Fibroblast of skin of right quadriceps (primary cell): Measurements from ENCODE around the gene TNPO2.

Source experiments
- DNase-seq: peaks from one replicate; pipeline ENCODE4 v3.0.0-alpha.2; 2013

The TNPO2 gene

DNA sequence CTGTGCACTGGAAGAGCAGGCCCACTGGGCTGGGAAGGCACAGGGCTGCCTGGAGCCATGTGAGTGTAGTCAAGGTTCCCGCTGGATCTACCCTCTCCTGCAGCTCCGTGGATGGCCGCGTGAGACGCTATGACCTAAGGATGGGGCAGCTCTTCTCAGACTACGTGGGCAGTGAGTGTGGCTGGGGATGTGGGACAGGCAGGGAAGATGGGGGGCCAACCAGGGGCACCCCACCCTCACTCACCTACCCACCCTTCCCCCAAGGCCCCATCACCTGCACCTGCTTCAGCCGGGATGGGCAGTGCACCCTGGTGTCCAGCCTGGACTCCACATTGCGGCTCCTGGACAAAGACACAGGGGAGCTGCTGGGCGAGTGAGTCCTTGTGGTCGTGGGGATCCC, 51.0 kb downstream of the TNPO2 start:
- DNase-seq = no peak

GRCh38 chr19:12670159-12670928, 53.4 kb downstream of the TNPO2 start:
- no peak for DNase-seq

GRCh38 chr19:12669270-12670158, 54.2 kb downstream of the TNPO2 start:
- DNase-seq = peak; percentile 81

GRCh38 chr19:12668932-12669269, 54.8 kb downstream of the TNPO2 start:
- DNase-seq = peak; percentile 33

DNA sequence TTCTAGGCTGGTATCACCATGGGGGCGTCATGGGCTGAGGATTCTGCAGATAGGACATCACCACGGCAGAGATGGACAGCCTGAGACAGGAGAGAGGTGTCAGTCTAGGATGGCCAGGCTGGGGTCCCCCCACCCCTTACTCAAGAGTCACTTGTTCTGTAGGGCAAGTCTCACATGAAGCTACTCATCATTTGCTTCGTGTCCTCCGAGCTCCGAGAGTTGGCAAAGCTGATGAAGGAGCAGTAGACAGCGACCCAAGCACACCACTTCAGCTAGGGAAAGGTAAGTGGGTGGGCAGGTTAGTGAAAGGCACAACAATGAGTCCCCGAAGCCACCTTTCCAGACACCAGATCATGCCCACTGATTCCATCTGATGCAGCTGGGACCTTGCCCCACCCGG, 55.4 kb downstream of the TNPO2 start:
- DNase-seq = no peak

- DNase-seq = no peak
Measured at GRCh38 chr19:12667731-12668302, 55.9 kb downstream of the TNPO2 start.

- DNase-seq = peak; percentile 62
Measured at GRCh38 chr19:12666265-12667048, 57.3 kb downstream of the TNPO2 start, which contains the start of the genes MAN2B1 and WDR83. TSS of gene MAN2B1 (minus strand) at chr19:12666742. CDS start at chr19:12666701, 41 bp downstream. TSS of gene WDR83 (plus strand) at chr19:12666807. CDS start at chr19:12669791, 2,984 bp downstream.

DNA sequence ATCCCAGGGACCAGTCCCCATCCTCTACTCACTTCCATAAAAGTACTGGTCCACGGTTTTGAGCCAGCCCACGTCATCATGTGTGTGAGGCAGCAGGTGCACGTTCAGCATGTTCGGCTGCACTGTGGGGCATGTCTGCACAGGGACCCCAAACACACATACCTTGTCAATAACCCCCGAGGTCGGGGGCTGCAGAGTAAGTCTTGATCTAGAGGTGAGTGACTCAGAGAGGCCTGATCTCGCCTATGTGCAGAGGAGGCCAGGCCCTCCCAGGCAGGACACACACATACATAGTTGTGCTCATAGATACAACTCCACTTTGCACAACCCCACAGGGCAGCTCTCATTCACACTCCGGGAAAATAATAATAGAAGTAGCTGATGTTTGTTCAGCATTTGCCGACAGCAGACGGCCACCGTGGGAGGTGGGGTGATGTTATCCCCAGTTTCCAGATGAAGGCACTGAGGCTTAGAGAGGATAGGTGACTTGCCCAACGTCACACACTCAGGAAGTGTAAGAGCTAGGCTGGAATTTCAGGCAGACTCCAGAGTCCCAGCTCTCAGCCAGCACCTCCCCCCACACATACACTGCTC, 58.0 kb downstream of the TNPO2 start:
- no peak for DNase-seq

GRCh38 chr19:12665281-12665573, 58.5 kb downstream of the TNPO2 start:
- no peak for DNase-seq

GRCh38 chr19:12664406-12665280, 59.1 kb downstream of the TNPO2 start:
- no peak for DNase-seq

DNA sequence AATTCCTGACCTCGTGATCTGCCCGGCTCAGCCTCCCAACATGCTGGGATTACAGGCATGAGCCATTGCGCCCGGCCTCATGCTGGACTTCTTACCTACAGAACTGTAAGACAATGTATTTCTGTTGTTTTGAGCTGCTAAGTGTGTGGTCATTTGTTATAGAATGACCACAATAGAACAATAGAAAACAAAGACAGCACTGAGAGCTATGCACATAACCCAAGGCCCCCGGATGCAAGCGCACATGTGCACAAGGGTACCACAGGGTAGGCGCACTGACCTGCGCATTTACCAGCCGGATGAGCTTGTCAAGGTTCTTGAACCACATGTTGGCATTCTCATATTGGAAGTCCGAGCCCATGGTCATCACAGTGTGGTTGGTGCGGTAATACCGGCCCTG, 62.8 kb downstream of the TNPO2 start:
- no peak for DNase-seq

GRCh38 chr19:12657966-12658365, 65.8 kb downstream of the TNPO2 start:
- no peak for DNase-seq

- no peak for DNase-seq
Measured at GRCh38 chr19:12656899-12657571, 66.7 kb downstream of the TNPO2 start.

DNA sequence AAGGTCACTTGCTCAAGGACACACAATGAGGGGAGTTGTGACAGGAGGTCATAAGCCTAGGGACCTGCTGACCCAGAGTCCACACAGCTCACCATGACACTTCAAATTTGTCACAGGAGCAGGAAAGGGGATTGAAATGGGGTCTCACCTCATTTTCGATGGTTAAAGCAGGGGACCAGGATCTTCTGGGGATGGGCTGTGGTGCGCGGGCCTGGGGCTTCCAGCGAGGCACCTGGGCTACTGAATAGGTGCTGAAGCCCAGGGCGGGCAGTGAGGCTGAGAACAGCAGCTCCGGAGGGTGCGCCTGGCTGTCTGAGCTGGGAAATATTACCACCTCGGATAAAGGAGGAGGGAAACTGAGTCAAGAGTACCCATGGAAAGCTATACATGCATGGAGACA, 68.2 kb downstream of the TNPO2 start:
- DNase-seq = no peak

DNA sequence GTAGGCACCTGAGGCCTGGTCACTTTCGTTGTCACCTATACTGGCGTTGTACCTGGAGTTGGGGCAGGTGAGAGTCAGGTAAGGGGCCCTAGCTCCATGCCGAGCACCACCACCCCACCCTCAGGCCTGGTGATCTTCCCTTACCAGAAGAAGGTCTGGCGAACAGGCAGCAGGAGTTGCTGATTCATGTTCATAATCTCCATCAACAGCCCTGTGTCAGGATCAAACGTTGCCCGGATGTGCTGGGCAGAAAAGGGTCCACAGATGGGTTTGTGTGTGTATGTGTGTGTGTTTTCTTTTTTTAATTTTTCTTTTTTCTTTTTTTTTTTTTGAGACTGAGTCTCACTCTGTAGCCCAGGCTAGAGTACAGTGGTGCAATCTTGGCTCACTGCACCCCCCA, 71.5 kb downstream of the TNPO2 start:
- DNase-seq = no peak

DNA sequence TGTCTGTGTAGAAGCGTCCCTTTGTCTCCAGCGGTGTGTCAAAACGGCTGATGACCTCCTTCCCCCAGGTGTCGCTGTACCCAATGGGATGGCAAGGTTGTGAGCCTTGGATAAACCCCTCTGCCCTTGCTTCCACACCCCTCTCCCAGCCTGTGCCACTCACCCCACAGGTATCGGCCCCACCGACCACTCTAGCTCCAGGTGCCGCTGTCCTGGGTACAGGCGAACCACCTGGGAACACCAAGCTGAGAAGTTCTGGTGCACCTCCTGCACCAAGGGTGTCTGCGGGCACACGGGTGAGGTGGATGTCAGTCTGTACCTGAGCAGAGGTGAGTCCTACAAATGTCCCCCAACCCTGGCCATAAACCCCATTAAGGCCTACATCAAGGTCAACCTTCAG, 73.8 kb downstream of the TNPO2 start:
- no peak for DNase-seq
